Spleen (tissue), 7 donors: ENCODE data around the gene TYRO3.

Experiments used
- POLR2A ChIP-seq, 3 donors: fragments of 450-650 bp; IDR thresholded peaks; one replicate each; pipeline ENCODE4 v1.5.1; 2017; ENCODE audit warnings: antibody characterized with exemption in 3 of 3, mild to moderate bottlenecking in 1 of 3
- TF ChIP-seq, protein P1 (sequence below), 11 experiments: fragments of 200-600 bp in 7 of 11; fragments of 450-650 bp in 4 of 11; sonication (generic) in 4 of 11; IDR thresholded peaks in 8 of 11; conservative IDR thresholded peaks in 3 of 11; 1 replicate in 7 of 11; 2 replicates in 4 of 11; pipeline versions ENCODE4 v1.4.0 to v1.8.0; 2016 to 2021; ENCODE audit warnings: antibody characterized with exemption in 11 of 11, inconsistent platforms in 4 of 11, mild to moderate bottlenecking in 1 of 11
- donor health status: DM: no; HTN: no; CAD: no; lungs with moderate emphysema.
- donor health status: DM: no; HTN: no; CAD: no.
- donor health status: DM: no; HTN: no; CAD: no.

GRCh38 chr15:41521614-41522013, 37.4 kb upstream of the TYRO3 start:
- TF ChIP-seq, protein P1, sequence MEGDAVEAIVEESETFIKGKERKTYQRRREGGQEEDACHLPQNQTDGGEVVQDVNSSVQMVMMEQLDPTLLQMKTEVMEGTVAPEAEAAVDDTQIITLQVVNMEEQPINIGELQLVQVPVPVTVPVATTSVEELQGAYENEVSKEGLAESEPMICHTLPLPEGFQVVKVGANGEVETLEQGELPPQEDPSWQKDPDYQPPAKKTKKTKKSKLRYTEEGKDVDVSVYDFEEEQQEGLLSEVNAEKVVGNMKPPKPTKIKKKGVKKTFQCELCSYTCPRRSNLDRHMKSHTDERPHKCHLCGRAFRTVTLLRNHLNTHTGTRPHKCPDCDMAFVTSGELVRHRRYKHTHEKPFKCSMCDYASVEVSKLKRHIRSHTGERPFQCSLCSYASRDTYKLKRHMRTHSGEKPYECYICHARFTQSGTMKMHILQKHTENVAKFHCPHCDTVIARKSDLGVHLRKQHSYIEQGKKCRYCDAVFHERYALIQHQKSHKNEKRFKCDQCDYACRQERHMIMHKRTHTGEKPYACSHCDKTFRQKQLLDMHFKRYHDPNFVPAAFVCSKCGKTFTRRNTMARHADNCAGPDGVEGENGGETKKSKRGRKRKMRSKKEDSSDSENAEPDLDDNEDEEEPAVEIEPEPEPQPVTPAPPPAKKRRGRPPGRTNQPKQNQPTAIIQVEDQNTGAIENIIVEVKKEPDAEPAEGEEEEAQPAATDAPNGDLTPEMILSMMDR (IDR thresholded peaks at IDR 0.05 in 8 of 11, conservative IDR thresholded peaks at IDR 0.05 in 3 of 11) = no peak
- no peak for TF ChIP-seq POLR2A (IDR thresholded peaks at IDR 0.05)
